NCI-H1417 treated with DMSO at 0.1 percent for 48 hours (cell line): Measurements from ENCODE around the gene RIPPLY3.
A peak's percentile ranks its signal among the peaks of the same experiment; 100 is the strongest.
"Not testable (repeated sequence)": the region's sequence is repeated elsewhere in the genome, so short reads cannot be mapped to it uniquely, and the experiment has no call there.

Experiments used
- DNase-seq: peaks from one replicate; lab custom pipeline; 2025; lab: John Stamatoyannopoulos, UW

Gene RIPPLY3

DNA sequence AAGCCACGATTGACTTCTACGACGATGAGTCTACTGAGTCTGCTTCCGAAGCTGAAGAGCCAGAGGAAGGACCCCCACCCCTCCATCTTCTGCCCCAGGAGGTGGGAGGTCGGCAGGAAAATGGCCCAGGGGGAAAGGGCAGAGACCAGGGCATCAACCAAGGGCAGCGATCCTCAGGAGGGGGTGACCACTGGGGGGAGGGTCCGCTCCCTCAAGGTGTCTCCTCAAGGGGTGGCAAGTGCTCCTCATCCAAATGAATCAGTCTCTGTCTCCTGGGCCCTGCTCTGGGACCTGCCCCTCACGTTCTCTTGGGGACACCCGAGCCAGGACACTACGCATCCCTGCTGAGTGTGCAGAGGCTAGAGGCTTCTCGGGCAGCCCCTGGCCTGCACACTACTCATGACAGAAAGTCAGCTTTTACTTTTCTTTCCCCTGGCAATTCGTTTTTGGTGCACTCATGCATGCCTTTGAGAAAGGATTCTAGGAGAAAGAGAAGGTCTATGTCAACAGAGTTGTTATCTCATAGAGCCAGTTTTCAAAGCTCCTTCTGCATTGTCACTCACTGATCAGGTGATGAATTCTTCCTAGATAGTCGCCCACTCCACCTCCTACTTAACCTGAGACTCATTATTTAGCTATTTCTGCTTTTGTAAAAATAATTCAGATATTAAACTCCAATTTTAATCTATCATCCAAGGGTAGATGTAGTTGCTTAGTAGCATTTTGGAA lies 11.6 kb downstream of the RIPPLY3 start:
- no peak for DNase-seq

DNA sequence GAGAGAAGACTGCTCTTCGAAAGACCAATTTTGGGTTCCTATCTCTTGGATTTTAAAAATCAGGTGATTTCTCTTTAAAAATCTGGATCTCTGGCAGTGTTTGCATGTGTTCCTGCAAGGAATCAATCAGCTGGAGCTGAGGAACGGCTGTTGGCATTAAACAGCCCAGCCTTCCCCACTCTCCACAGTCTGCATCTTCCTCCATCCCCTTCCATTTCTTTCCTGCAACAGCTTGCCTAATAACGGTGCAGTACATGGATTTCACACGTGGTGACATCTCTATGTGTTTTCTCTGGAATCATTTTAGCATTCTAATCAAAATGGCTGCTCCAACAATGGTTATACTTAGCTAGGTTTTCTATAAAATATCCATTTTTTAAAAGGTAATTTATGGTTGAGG lies 20.0 kb downstream of the RIPPLY3 start:
- no peak for DNase-seq

DNA sequence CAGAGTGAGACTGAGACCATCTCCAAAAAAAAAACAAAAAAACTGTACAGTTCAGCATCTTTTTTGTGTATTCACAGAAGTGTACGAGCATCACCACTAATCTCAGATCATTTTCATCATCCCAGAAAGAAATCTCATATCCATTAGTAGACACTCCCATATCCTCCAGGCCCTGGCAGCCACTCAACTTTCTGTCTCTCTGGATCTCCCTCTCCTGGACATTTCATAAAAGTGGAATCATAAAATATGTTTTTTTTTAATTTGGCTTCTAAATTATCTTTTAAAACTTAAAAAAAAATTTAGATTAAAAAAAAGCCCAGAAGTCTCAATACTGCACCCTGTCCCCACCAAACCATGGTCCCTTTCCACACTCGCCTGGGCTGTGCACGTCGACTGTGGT lies 22.1 kb downstream of the RIPPLY3 start:
- DNase-seq = no peak

DNA sequence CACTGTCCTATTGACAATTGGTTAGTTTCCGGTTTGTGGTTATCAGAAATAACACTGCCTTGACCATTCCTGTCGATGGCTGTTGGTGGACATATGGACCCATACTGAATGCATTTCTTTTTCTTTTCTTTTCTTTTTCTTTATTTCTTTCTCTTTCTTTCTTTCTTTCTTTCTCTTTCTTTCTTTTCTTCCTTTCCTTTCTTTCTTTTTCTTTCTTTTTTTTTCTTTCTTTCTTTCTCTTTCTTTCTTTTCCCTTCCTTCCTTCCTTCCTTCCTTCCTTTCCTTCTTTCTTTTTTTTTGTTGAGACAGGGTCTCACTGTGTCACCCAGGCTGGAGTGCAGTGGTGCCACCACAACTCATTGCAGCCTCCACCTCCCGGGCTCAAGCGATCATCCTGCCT lies 24.4 kb downstream of the RIPPLY3 start:
- DNase-seq = no peak

DNA sequence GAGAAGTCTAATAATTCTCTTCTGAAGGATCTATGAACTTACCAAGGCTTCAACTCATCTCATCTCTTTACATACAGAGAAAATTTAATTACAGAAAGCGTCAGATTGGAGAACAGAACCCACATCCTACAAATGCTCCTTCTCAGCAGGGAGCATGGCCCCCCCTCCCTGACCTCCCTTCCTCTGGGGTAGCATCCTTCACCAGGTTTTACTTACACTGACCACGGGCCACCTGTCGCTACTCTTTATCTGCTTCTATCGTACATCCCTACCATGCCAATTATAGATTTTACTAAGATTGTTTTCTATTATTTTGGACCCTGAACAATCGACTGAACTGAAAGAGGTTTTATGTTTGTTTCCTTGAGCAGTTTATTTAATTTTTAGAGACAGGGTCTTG lies 25.8 kb downstream of the RIPPLY3 start:
- no peak for DNase-seq

DNA sequence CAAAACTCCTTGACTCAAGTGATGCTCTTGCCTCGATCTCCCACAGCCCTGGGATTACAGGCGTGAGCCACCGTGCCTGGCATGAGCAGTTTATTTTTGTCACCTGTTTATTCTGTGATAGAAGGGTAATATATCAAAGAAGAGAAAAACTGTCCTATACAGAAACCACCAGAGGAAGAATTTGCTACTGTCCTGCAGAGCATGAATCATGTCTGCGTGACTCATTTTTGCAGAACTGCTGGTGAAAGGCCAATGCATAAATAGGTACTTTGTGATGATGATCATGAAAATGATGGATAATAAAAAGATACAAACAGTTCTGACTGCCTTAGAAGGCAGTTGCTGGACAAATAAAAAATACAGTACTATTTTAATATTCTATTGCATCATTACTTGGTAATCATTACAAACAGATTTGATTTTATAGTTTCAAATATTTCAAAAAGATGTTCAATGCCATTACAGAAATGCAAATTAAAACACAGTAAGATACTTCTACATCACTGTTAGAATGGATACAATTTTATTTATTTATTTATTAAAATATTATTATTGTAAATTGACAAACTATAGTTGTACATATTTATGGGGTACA lies 26.5 kb downstream of the RIPPLY3 start:
- no peak for DNase-seq

DNA sequence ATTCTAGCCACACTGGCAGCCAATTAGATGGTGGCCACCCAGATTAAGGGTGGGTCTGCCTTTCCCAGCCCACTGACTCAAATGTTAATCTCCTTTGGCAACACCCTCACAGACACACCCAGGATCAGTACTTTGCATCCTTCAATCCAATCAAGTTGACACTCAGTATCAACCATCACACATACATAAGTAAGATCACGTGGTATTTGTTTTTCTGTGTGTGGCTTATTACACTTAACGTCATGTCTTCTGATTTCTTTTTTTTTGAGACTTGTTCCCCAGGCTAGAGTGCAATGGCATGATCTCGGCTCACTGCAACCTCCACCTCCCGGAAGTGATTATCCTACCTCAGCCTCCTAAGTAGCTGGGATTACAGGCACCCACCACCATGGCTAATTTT lies 27.9 kb downstream of the RIPPLY3 start:
- not testable (repeated sequence) for DNase-seq

DNA sequence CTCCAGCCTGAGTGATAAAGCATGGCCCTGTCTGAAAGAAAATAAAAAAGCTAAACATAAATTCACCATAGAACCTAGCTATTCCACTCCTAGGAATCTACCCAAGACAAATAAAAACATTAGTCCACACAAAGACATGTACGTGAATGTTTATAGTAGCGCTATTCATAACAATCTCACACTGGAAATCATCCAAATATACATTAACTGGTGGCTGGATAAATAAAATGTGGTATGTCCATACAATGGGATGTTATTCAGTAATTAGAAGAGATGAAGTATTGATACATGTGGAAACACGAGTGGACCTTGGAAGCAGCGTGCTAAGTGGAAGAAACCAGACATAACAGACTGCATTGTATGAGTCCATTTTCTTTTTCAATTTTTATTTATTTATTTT lies 29.7 kb downstream of the RIPPLY3 start:
- DNase-seq = no peak

GRCh38 chr21:37039411-37040075 lies 33.0 kb downstream of the RIPPLY3 start:
- DNase-seq = no peak

- DNase-seq = no peak
Measured at GRCh38 chr21:37040212-37040611, 33.7 kb downstream of the RIPPLY3 start.

DNA sequence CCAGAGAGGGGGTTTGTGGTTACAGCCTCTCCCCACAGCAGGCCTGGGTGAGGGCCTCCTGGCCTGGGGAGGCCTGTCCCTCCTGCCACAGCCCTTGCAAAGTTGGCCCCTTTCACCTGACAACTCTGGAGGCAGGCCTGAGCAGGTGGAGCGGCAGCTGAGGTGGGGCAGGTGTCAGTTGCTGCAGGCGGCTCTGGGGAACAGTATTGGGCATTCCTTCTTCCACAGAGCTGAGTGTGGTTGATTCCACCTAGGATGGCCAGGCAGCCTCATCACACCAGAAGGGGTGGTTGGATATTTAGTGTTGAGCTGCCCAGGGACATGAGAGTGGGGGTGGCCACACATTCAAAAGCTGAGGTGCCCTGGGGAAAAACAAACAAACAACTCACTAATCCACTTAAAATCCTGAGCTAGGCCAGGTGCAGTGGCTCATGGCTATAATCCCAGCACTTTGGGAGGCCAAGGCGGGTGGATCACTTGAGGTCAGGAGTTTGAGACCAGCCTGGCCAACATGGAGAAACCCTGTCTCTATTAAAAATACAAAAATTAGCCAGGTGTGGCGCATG lies 35.3 kb downstream of the RIPPLY3 start:
- peak; percentile 24 for DNase-seq

GRCh38 chr21:37043818-37044217 lies 37.3 kb downstream of the RIPPLY3 start:
- DNase-seq = no peak

- no peak for DNase-seq
Measured at GRCh38 chr21:37044643-37045042, 38.1 kb downstream of the RIPPLY3 start.

- no peak for DNase-seq
Measured at GRCh38 chr21:37045149-37045548, 38.6 kb downstream of the RIPPLY3 start.

GRCh38 chr21:37045556-37045955 lies 39.1 kb downstream of the RIPPLY3 start:
- no peak for DNase-seq

DNA sequence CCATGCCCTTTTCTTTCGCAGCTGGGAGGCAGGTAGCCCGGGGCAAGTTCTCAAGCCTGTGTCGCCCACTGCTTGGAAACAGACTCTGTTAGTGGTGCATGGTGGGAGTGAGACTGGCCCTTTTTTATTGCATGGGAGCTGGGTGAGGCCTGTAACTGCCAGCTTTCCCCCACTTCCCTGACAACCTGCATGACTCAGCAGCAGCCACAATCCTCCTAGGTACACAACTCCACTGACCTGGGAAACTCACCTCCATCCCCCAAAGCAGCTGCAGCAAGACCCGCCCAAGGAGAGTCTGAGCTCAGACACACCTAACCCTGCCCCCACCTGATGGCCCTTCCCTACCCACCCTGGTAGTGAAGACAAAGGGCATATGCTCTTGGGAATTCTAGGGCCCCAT lies 40.6 kb downstream of the RIPPLY3 start:
- DNase-seq = no peak

GRCh38 chr21:37049741-37050140 lies 43.2 kb downstream of the RIPPLY3 start:
- DNase-seq = not testable (repeated sequence)

DNA sequence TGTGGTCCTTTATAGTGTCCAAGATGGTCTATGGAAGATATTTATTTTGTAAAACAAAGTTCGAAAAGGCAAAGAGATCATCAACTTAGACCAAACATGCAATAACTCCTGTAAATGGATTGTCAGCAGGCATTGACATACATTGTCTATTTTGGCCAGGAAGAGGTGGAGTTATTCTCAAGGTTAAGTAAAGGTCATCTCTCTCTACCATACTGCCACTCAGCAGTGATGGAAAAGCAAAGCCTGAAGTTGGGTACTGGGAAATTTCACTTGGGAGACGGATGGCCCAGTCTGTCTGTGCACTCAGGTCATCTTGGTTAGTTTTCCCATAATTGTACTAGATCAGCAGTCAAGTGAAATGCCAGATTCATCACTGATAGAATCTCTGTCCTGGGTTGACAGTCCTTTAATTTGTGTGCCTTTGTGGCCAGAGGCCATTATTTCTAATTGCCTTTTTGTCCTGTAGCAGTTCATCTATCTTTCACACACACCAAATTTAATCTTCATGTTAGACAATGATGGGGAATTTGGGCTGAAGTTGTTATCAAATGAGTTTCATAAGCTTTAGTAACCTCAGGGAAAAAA lies 48.9 kb downstream of the RIPPLY3 start:
- no peak for DNase-seq

DNA sequence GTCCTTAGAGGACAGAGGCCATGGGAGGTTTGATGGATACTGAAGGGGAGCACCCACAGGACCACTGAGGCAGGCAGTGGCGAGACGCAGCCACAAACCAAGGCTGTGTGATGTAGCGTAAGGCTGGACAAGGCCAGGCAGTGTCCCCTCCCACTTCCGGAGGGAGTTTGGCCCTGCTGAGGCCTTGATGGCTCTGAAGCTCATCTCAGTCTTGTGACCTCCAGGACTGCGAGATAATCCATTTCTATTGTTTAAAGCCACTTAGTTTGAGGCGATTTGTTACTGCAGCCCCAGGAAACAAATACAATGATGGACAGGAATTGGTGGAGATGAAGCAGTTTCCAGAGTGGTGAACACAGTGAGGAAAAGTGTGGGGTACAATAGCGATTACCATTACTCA lies 51.1 kb downstream of the RIPPLY3 start:
- no peak for DNase-seq

DNA sequence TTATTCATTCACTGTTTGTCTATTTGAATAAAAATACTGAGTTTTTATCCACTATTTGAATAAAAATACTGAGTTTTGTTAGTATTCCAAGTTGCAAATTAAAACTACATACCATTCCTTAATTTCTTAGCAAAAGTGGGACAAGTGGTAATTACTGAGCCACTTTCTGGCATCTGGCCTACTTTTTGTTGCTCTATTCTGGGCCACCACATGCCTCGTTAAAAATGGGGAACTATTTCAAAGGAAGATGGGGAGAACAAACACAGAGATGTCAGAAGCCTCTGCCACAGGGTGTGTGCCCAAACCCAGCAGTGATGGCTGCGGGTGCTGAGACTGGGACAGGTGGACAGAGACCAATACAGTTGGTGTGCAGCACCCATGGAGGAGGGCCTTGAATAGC lies 51.8 kb downstream of the RIPPLY3 start:
- DNase-seq = no peak

DNA sequence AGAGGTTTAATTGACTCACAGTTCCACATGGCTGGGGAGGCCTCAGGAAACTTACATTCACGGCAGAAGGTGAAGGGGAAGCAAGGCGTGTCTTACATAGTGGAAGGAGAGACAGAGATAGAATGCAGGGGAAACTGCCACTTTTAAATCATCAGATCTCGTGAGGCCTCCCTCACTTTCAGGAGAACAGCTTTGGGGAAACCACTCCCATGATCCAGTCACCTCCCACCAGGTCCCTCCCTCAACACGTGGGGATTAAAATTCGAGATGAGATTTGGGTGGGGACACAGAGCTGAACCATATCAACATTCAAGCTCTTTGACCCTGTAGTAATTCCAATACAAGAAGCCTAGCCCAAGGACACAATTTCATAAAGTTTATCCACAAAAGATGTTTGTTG lies 52.7 kb downstream of the RIPPLY3 start:
- no peak for DNase-seq

DNA sequence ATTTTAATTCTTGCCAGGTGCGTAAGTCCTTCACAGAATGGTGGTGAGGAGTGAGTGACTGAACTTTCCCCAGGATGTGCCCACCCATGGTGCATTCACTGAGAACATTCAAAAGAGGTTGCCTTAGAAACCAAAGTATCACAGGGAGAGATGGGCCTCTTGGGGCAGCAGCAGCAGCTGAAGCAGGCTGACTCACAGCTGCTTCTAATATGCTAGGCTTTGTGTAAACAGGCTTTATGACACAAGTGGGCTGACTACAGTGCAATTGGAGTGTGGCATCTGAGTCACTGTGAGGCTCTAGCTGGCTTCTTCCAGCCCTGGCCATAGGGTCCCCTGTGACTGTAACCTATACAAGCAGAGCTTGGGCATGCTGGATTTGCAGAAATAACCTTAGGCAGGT lies 53.8 kb downstream of the RIPPLY3 start:
- peak; percentile 98 for DNase-seq
